Stomach (tissue), 9 donors: ENCODE data around the gene SKOR1. TPM values are rescaled to one million over a fixed set of nuclear protein-coding genes. Genes with fewer than 3 reads are reported as not detected.
A peak's percentile ranks its signal among the peaks of the same experiment; 100 is the strongest.

Experiments
- DNase-seq, 2 donors: peaks; one replicate each; pipeline versions ENCODE4 v3.0.0 to v3.0.0-alpha.2; 2013 to 2019
- H3K27ac ChIP-seq, 5 donors: fragments of 200-600 bp in 4 of 5; sonication (generic) in 4 of 5; one replicate each; pipeline ENCODE4 v1.5.1; 2013 to 2019; ENCODE audit warnings: mild to moderate bottlenecking in 1 of 5, moderate library complexity in 1 of 5
- H3K27me3 ChIP-seq, 3 donors: fragments of 200-600 bp; sonication (generic); one replicate each; pipeline ENCODE4 v1.5.1; 2017 to 2019; ENCODE audit warnings: mixed run types in 1 of 3
- H3K36me3 ChIP-seq, 4 donors: fragments of 200-600 bp; sonication (generic); 1 replicate in 3 of 4; 2 replicates in 1 of 4; pipeline ENCODE4 v1.5.1; 2016 to 2019
- H3K4me1 ChIP-seq, 4 donors: fragments of 200-600 bp; sonication (generic); one replicate each; pipeline ENCODE4 v1.5.1; 2016 to 2019
- H3K4me3 ChIP-seq, 4 donors: fragments of 200-600 bp; sonication (generic) in 3 of 4; one replicate each; pipeline ENCODE4 v1.5.1; 2016 to 2019; ENCODE audit warnings: mild to moderate bottlenecking in 1 of 4
- H3K9me3 ChIP-seq, 4 donors: fragments of 200-600 bp; sonication (generic); one replicate each; pipeline ENCODE4 v1.5.1; 2016 to 2019
- EP300 ChIP-seq: sonication (generic); formaldehyde crosslinking; IDR thresholded peaks from one replicate; pipeline ENCODE4 v1.6.1; 2017; ENCODE audit warnings: antibody characterized with exemption
- POLR2A ChIP-seq, 4 donors: fragments of 450-650 bp; IDR thresholded peaks; one replicate each; pipeline ENCODE4 v1.6.1; 2016; ENCODE audit warnings: antibody characterized with exemption in 4 of 4, control low read depth in 2 of 4, mild to moderate bottlenecking in 1 of 4, moderate library complexity in 1 of 4
- POLR2AphosphoS5 ChIP-seq, 3 donors: sonication (generic); formaldehyde crosslinking; IDR thresholded peaks; one replicate each; pipeline ENCODE4 v1.6.1; 2016; ENCODE audit warnings: antibody characterized with exemption in 3 of 3
- WGBS, 5 donors: extraction: QIAGEN DNeasy Blood & Tissue Kit in 3 of 5; methylation state at CpG; one replicate each; pipeline versions ENCODE4 v1.1.5 to v1.1.7; 2013 to 2018; 5-methylcytosine and 5-hydroxymethylcytosine counted together
- intact Hi-C: fragments of 100-400 bp; cut with DNase I; formaldehyde crosslinking; loops from one replicate; pipeline ENCODE4 v1.15.1; 2023; ENCODE audit warnings: low total_unique reads
- polyA plus RNA-seq, 3 donors: library from polyadenylated mRNA; stranded (reverse); fragments of 200-250 nt; gene quantifications; one replicate each; pipeline ENCODE4 v1.2.3, GENCODE V29; 2013
- total RNA-seq, 5 donors: library from RNA; depleted of rRNA; stranded (reverse); fragments of >200 nt; gene quantifications; one replicate each; pipeline versions ENCODE4 v1.1.0 to v1.2.3, GENCODE V29; 2014 to 2016
- TF ChIP-seq, protein P1 (sequence below), 7 experiments: fragments of 450-650 bp in 4 of 7; fragments of 200-600 bp in 3 of 7; sonication (generic) in 3 of 7; IDR thresholded peaks; one replicate each; pipeline ENCODE4 v1.5.1; 2016 to 2019; ENCODE audit warnings: antibody characterized with exemption in 7 of 7, control low read depth in 2 of 7, mild to moderate bottlenecking in 1 of 7
- donor health status: healthy with polysubstance abuse.
- donor health status: Bipolar disorder and iron deficiency.
- donor health status: healthy.

SKOR1 gene
- total and polyA plus RNA-seq, 8 donors = 0.14 to 5.8 (median 0.69) TPM; not detected in 2

DNA sequence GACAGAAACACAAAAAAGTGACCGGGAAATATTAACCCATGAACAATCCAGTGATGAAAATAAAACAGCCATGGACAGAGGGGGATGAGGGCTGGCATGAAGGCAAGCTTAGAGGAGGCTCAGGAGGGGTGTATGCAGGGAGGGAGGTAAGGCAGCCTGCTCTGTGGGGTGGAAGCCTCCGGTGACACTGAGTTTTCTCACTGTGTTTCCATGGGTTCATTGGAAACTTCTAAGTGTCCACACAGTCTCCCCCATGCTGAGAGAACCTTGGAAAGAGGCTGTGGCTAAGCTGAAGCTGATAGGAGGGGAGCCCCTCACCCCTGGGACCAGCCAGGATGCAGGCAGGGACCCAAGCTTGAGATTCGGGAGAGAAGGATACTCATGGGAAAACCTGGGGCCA lies 6.8 kb upstream of the SKOR1 start:
- H3K27ac ChIP-seq = no peak overlapping the region
- intact Hi-C loops = no loop called here
- no peak for DNase-seq
- peaks cover 35 to 72% (median 53%) of the 10 kb centered on the region in 3 donors for H3K27me3 ChIP-seq
- H3K4me1 ChIP-seq = peaks cover 8 to 42% (median 30%) of the 10 kb centered on the region in 4 donors
- 74 to 93% (median 84%) methylated on average over 3 of the region's 3 CpGs for WGBS, 5 donors
- no peak overlapping the region for H3K4me3 ChIP-seq
- TF ChIP-seq EP300 = no peak
- H3K9me3 ChIP-seq = peaks cover 0 to 15% (median 13%) of the 10 kb centered on the region in 4 donors
- H3K36me3 ChIP-seq = peaks cover 0 to 12% (median 0%) of the 10 kb centered on the region in 4 donors

DNA sequence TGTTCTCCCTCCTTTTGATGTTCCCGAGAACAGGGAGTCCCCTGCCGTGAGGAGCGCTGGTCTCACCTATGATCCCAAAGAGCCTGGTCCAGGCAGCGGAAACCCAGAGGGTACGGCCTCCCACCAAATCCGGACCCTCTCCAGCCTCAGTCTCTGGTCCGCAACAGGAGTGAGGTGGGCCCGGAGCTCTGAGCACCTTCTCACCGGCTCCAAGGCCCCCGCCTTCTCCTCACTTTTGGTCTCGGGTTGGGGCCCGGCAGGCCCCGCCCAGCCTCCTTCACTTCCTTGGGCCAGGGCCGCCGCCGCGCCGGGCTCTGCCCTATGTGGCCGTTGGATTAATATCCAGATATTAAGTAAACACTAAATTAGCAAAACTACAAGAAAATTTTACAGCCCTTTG lies 5.7 kb upstream of the SKOR1 start:
- H3K4me3 ChIP-seq = no peak overlapping the region
- peaks cover 43 to 81% (median 64%) of the 10 kb centered on the region in 3 donors for H3K27me3 ChIP-seq
- H3K9me3 ChIP-seq = peaks cover 0 to 15% (median 13%) of the 10 kb centered on the region in 4 donors
- TF ChIP-seq, protein P1, sequence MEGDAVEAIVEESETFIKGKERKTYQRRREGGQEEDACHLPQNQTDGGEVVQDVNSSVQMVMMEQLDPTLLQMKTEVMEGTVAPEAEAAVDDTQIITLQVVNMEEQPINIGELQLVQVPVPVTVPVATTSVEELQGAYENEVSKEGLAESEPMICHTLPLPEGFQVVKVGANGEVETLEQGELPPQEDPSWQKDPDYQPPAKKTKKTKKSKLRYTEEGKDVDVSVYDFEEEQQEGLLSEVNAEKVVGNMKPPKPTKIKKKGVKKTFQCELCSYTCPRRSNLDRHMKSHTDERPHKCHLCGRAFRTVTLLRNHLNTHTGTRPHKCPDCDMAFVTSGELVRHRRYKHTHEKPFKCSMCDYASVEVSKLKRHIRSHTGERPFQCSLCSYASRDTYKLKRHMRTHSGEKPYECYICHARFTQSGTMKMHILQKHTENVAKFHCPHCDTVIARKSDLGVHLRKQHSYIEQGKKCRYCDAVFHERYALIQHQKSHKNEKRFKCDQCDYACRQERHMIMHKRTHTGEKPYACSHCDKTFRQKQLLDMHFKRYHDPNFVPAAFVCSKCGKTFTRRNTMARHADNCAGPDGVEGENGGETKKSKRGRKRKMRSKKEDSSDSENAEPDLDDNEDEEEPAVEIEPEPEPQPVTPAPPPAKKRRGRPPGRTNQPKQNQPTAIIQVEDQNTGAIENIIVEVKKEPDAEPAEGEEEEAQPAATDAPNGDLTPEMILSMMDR (IDR thresholded peaks at IDR 0.05) = no peak
- TF ChIP-seq POLR2A (IDR thresholded peaks at IDR 0.05) (no peak), EP300 (no peak), POLR2AphosphoS5 (IDR thresholded peaks at IDR 0.05) (no peak)
- peaks cover 11 to 54% (median 39%) of the 10 kb centered on the region in 4 donors for H3K4me1 ChIP-seq
- H3K36me3 ChIP-seq = peaks cover 0 to 12% (median 0%) of the 10 kb centered on the region in 4 donors
- DNase-seq = no peak
- intact Hi-C loops = no loop called here
- 11 to 21% (median 14%) methylated on average over 13 to 19 of the region's 19 CpGs for WGBS, 5 donors
- no peak overlapping the region for H3K27ac ChIP-seq

- no peak for DNase-seq
These were observed 5.0 kb upstream of the SKOR1 start for GRCh38 chr15:67820122-67820991.

GRCh38 chr15:67820992-67821783 lies 4.1 kb upstream of the SKOR1 start:
- Histone ChIP-seq H3K4me1 (peaks cover 22 to 69% (median 53%) of the 10 kb centered on the region in 4 donors), H3K27ac (no peak overlapping the region), H3K9me3 (peaks cover 0 to 4% (median 0%) of the 10 kb centered on the region in 4 donors), H3K27me3 (peaks cover 59 to 96% (median 80%) of the 10 kb centered on the region in 3 donors), H3K36me3 (no peaks in the 10 kb centered on the region), H3K4me3 (no peak overlapping the region)
- intact Hi-C loops = no loop called here
- TF ChIP-seq EP300 = no peak
- no peak for TF ChIP-seq POLR2AphosphoS5 (IDR thresholded peaks at IDR 0.05)
- TF ChIP-seq POLR2A (IDR thresholded peaks at IDR 0.05) = no peak
- TF ChIP-seq, protein P1 (IDR thresholded peaks at IDR 0.05) = no peak
- DNase-seq = peak; percentile 47 to 91
- 3 to 11% (median 7%) methylated on average over 22 to 39 of the region's 39 CpGs for WGBS, 5 donors

More at GRCh38 chr15:67820122-67820991, 5.0 kb upstream of the SKOR1 start:
- peaks cover 0 to 8% (median 7%) of the 10 kb centered on the region in 4 donors for H3K9me3 ChIP-seq
- WGBS, 5 donors = 10 to 15% (median 12%) methylated on average over 43 to 50 of the region's 50 CpGs
- peaks cover 17 to 61% (median 44%) of the 10 kb centered on the region in 4 donors for H3K4me1 ChIP-seq
- peaks cover 50 to 88% (median 72%) of the 10 kb centered on the region in 3 donors for H3K27me3 ChIP-seq
- TF ChIP-seq, protein P1 (IDR thresholded peaks at IDR 0.05) = no peak
- TF ChIP-seq EP300 = no peak
- TF ChIP-seq POLR2A (IDR thresholded peaks at IDR 0.05) = no peak
- no peak for TF ChIP-seq POLR2AphosphoS5 (IDR thresholded peaks at IDR 0.05)
- H3K36me3 ChIP-seq = peaks cover 0 to 7% (median 0%) of the 10 kb centered on the region in 4 donors
- H3K27ac ChIP-seq = no peak overlapping the region
- intact Hi-C loops = no loop called here
- H3K4me3 ChIP-seq = no peak overlapping the region
